ENCODE measurements around the gene SMCHD1.

DNA sequence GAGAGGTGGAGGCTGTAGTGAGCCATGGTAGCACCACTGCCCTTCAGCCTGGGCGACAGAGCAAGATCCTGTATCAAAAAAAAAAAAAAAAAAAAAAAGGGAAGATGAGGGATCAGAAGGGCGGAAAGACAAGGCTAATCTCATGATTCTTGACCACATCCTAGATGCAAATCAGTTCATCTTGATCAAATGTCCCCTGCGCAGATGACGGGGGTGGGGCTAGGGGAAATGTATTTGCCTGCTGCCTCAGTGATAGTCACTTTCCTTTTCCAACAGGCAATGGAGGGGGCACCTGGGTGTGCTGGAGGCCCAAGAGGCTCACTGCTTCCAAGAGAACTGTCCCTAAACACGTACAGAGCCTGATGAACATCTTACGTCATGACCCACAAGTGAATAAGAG lies 187.6 kb downstream of the SMCHD1 start:
- TF ChIP-seq, protein P1, sequence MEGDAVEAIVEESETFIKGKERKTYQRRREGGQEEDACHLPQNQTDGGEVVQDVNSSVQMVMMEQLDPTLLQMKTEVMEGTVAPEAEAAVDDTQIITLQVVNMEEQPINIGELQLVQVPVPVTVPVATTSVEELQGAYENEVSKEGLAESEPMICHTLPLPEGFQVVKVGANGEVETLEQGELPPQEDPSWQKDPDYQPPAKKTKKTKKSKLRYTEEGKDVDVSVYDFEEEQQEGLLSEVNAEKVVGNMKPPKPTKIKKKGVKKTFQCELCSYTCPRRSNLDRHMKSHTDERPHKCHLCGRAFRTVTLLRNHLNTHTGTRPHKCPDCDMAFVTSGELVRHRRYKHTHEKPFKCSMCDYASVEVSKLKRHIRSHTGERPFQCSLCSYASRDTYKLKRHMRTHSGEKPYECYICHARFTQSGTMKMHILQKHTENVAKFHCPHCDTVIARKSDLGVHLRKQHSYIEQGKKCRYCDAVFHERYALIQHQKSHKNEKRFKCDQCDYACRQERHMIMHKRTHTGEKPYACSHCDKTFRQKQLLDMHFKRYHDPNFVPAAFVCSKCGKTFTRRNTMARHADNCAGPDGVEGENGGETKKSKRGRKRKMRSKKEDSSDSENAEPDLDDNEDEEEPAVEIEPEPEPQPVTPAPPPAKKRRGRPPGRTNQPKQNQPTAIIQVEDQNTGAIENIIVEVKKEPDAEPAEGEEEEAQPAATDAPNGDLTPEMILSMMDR (IDR thresholded peaks at IDR 0.05) = no peak
- no peak for TF ChIP-seq EZH2 (IDR thresholded peaks at IDR 0.05; ENCODE audit: borderline replicate concordance, insufficient read depth, low read depth, low read length, poor library complexity, severe bottlenecking)
